RWPE2 (cell line): ENCODE results near the gene SPPL3.

Experiments used
- ATAC-seq: fragments of 200-7000 bp; cut with Tn5 transposase; 3 replicates; pipeline ENCODE4 v1.9.1; 2021; ENCODE audit warnings: low read depth
- DNase-seq: peaks from one replicate; pipeline ENCODE4 v3.0.0-alpha.2; 2020; ENCODE audit warnings: low spot score
- H3K27ac ChIP-seq: fragments of 450-650 bp; 2 replicates; pipeline ENCODE4 v1.5.1; 2017; ENCODE audit warnings: mild to moderate bottlenecking; ENCODE audit not compliant: poor library complexity, severe bottlenecking
- H3K27me3 ChIP-seq: fragments of 250-450 bp; sonication (Bioruptor Pico); 2 replicates; pipeline ENCODE4 v1.5.1; 2021; ENCODE audit warnings: mild to moderate bottlenecking, moderate library complexity; ENCODE audit not compliant: insufficient read depth, poor library complexity, severe bottlenecking
- H3K36me3 ChIP-seq: fragments of 250-450 bp; sonication (Bioruptor Pico); 2 replicates; pipeline ENCODE4 v1.5.1; 2020; ENCODE audit warnings: low read depth, mild to moderate bottlenecking, moderate library complexity
- H3K4me1 ChIP-seq: fragments of 250-450 bp; sonication (Bioruptor Pico); 2 replicates; pipeline ENCODE4 v1.5.1; 2021; ENCODE audit warnings: mild to moderate bottlenecking, moderate library complexity; ENCODE audit not compliant: insufficient read depth, poor library complexity, severe bottlenecking
- H3K4me3 ChIP-seq: fragments of 250-450 bp; sonication (Bioruptor Pico); 2 replicates; pipeline ENCODE4 v1.5.1; 2021; ENCODE audit warnings: mild to moderate bottlenecking, moderate library complexity; ENCODE audit not compliant: severe bottlenecking
- H3K9me3 ChIP-seq: fragments of 250-450 bp; sonication (Bioruptor Pico); 2 replicates; pipeline ENCODE4 v1.5.1; 2021; ENCODE audit warnings: mild to moderate bottlenecking, moderate library complexity; ENCODE audit not compliant: severe bottlenecking
- CTCF ChIP-seq: fragments of 450-650 bp; IDR thresholded peaks from one replicate; pipeline ENCODE4 v1.5.1; 2017; ENCODE audit warnings: mild to moderate bottlenecking, moderate library complexity; ENCODE audit not compliant: poor library complexity, severe bottlenecking

The SPPL3 gene

GRCh38 chr12:120767071-120768024, 136.8 kb downstream of the SPPL3 start:
- peaks cover 42% of the 10 kb centered on the region for H3K36me3 ChIP-seq
- no peak for DNase-seq
- no peak overlapping the region for H3K27ac ChIP-seq
- no peaks in the 10 kb centered on the region for H3K27me3 ChIP-seq
- no peaks in the 10 kb centered on the region for H3K4me1 ChIP-seq
- no peaks in the 10 kb centered on the region for H3K9me3 ChIP-seq
- no peak for ATAC-seq
- H3K4me3 ChIP-seq: no peak overlapping the region
- TF ChIP-seq CTCF: no peak

- Histone ChIP-seq H3K36me3 (peaks cover 42% of the 10 kb centered on the region), H3K27ac (no peak overlapping the region), H3K4me1 (no peaks in the 10 kb centered on the region)
Measured at GRCh38 chr12:120766566-120766965, 137.6 kb downstream of the SPPL3 start.

GRCh38 chr12:120764816-120765215, 139.3 kb downstream of the SPPL3 start:
- peaks cover 42% of the 10 kb centered on the region for H3K36me3 ChIP-seq
- no peaks in the 10 kb centered on the region for H3K27me3 ChIP-seq
- H3K27ac ChIP-seq: no peak overlapping the region
- H3K9me3 ChIP-seq: no peaks in the 10 kb centered on the region
- H3K4me3 ChIP-seq: no peak overlapping the region
- H3K4me1 ChIP-seq: no peaks in the 10 kb centered on the region
- ATAC-seq: no peak
- TF ChIP-seq CTCF: no peak
- DNase-seq: no peak

More at GRCh38 chr12:120766566-120766965, 137.6 kb downstream of the SPPL3 start:
- DNase-seq: no peak
- no peak for ATAC-seq
- no peaks in the 10 kb centered on the region for H3K27me3 ChIP-seq
- TF ChIP-seq CTCF: no peak
- no peaks in the 10 kb centered on the region for H3K9me3 ChIP-seq
- no peak overlapping the region for H3K4me3 ChIP-seq

DNA sequence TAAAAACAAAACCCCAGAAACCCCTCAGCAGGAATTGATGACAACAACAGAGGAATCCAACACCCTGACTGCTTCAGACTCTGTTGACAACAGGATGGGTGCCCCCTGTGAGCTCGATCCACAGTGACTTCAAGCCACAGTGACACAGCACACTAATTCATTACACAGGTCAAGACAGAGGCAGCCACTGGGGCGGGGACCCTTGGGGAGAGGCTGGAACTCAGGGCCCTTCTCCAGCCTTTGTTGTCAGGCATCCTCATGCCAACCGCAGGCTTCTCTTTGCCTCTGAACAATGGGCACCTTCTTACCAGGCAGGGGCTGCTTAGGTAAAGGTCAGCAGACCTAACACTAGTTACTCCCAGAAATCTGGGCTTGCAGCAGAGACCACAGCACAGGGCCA, 140.9 kb downstream of the SPPL3 start:
- no peaks in the 10 kb centered on the region for H3K27me3 ChIP-seq
- H3K36me3 ChIP-seq: peaks cover 38% of the 10 kb centered on the region
- no peak overlapping the region for H3K4me3 ChIP-seq
- DNase-seq (no peak), ATAC-seq (no peak)
- H3K9me3 ChIP-seq: no peaks in the 10 kb centered on the region
- no peaks in the 10 kb centered on the region for H3K4me1 ChIP-seq
- no peak overlapping the region for H3K27ac ChIP-seq
- TF ChIP-seq CTCF: no peak

- no peak overlapping the region for H3K27ac ChIP-seq
- TF ChIP-seq CTCF: no peak
- peaks cover 27% of the 10 kb centered on the region for H3K36me3 ChIP-seq
Measured at GRCh38 chr12:120762086-120762485, 142.1 kb downstream of the SPPL3 start.

More at GRCh38 chr12:120762086-120762485, 142.1 kb downstream of the SPPL3 start:
- H3K9me3 ChIP-seq: no peaks in the 10 kb centered on the region
- no peaks in the 10 kb centered on the region for H3K4me1 ChIP-seq
- ATAC-seq (no peak), DNase-seq (no peak)
- no peak overlapping the region for H3K4me3 ChIP-seq
- no peaks in the 10 kb centered on the region for H3K27me3 ChIP-seq
